ENCODE measurements around the gene ZNF91. TPM values are rescaled to one million over a fixed set of nuclear protein-coding genes. Genes with fewer than 3 reads are reported as not detected.
"Not testable (repeated sequence)": the region's sequence is repeated elsewhere in the genome, so short reads cannot be mapped to it uniquely, and the experiment has no call there.

Gene ZNF91
- total RNA-seq, 1 donor from 2014 or later: 40.7 TPM

DNA sequence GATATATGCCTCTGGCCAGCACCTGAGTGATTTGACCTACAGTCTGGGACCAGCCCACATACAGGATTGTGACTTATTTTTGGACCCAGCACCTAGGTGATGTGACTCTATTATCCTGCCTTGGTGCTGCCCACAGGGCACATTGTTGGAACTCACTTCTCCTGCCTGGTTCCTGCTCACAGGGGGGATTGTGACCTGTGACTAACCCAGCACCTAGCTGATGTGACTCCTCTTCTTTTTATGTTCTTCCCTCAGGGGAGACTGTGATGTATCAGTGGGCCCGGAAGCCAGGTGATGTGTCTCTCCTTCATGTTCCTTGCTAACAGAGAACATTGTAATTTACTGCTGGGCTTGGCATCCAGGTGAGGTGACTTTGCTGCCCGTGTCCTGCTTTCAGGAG is 82.1 kb downstream of the ZNF91 start:
- no peaks in the 10 kb centered on the region for H3K4me1 ChIP-seq (ENCODE audit: control insufficient read depth in 3 of 3, insufficient read depth in 3 of 3, low read length in 3 of 3)
- no peak overlapping the region for H3K27ac ChIP-seq (ENCODE audit: low read depth, low read length)
- H3K9me3 ChIP-seq (ENCODE audit: control insufficient read depth in 3 of 3, low read length in 3 of 3): peaks cover 0 to 2% (median 2%) of the 10 kb centered on the region in 3 donors
- no peak overlapping the region for H3K9ac ChIP-seq (ENCODE audit: low read depth in 1 of 3, low read length in 3 of 3)
- H3K36me3 ChIP-seq (ENCODE audit: control insufficient read depth in 3 of 3, insufficient read depth in 3 of 3, low read length in 3 of 3): peaks cover 0 to 3% (median 0%) of the 10 kb centered on the region in 3 donors
- no peak overlapping the region for H3K4me3 ChIP-seq (ENCODE audit: low read length in 3 of 3)
- H3K27me3 ChIP-seq (ENCODE audit: control insufficient read depth in 3 of 3, insufficient read depth in 3 of 3, low read length in 3 of 3): no peaks in the 10 kb centered on the region

DNA sequence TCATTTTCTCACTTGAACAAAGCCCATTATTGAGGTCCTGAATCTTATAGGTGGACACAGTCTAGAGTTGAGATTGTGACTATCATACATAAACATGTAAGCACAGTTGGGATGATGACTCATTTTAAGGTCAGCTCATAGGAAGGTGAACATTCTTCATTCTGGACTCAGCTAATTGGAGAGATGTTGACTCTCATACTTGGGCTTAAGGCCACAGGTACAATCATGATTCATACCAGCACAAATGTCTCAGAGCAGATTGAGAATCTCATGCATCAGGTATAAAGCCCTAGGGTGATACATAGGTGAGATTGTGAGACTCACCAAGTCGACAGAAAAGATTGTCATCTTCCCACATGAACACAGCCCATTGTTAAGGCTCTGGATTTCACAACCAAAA is 82.8 kb downstream of the ZNF91 start:
- peaks cover 0 to 2% (median 2%) of the 10 kb centered on the region in 3 donors for H3K9me3 ChIP-seq (ENCODE audit: control insufficient read depth in 3 of 3, low read length in 3 of 3)
- H3K27me3 ChIP-seq (ENCODE audit: control insufficient read depth in 3 of 3, insufficient read depth in 3 of 3, low read length in 3 of 3): no peaks in the 10 kb centered on the region
- H3K4me1 ChIP-seq (ENCODE audit: control insufficient read depth in 3 of 3, insufficient read depth in 3 of 3, low read length in 3 of 3): no peaks in the 10 kb centered on the region
- peaks cover 0 to 4% (median 0%) of the 10 kb centered on the region in 3 donors for H3K36me3 ChIP-seq (ENCODE audit: control insufficient read depth in 3 of 3, insufficient read depth in 3 of 3, low read length in 3 of 3)
- no peak overlapping the region for H3K27ac ChIP-seq (ENCODE audit: low read depth, low read length)
- H3K9ac ChIP-seq (ENCODE audit: low read depth in 1 of 3, low read length in 3 of 3): no peak overlapping the region
- H3K4me3 ChIP-seq (ENCODE audit: low read length in 3 of 3): no peak overlapping the region

- H3K27ac ChIP-seq (ENCODE audit: low read depth, low read length): no peak overlapping the region
Measured at GRCh38 chr19:23311551-23311950, 83.7 kb downstream of the ZNF91 start.

DNA sequence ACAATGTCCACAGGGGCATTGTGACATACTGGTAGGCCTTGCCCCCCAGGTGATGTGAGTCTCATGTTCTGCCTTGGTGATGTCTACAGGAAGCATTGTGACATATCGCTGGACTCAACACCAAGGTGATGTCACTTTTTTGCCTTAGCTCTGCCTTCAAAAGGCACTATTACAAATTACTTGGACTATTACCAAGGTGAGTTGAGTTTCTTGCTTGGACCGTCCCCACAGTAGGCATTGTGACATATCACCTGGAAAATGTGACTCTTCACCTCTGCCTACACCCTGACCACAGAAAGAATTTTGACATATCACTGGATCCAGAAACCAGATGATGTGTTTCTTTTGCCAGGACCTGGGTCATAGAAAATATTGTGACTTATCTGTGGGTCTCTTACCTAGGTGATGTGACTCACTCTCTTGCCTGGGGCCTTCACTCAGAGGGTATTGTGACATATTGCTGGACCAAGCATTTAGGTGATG is 84.5 kb downstream of the ZNF91 start:
- H3K9ac ChIP-seq (ENCODE audit: low read depth in 1 of 3, low read length in 3 of 3): no peak overlapping the region
- H3K27me3 ChIP-seq (ENCODE audit: control insufficient read depth in 3 of 3, insufficient read depth in 3 of 3, low read length in 3 of 3): no peaks in the 10 kb centered on the region
- H3K36me3 ChIP-seq (ENCODE audit: control insufficient read depth in 3 of 3, insufficient read depth in 3 of 3, low read length in 3 of 3): peaks cover 0 to 4% (median 0%) of the 10 kb centered on the region in 3 donors

More at GRCh38 chr19:23311551-23311950, 83.7 kb downstream of the ZNF91 start:
- H3K36me3 ChIP-seq (ENCODE audit: control insufficient read depth in 3 of 3, insufficient read depth in 3 of 3, low read length in 3 of 3): peaks cover 0 to 4% (median 0%) of the 10 kb centered on the region in 3 donors
- H3K27me3 ChIP-seq (ENCODE audit: control insufficient read depth in 3 of 3, insufficient read depth in 3 of 3, low read length in 3 of 3): no peaks in the 10 kb centered on the region
- H3K4me1 ChIP-seq (ENCODE audit: control insufficient read depth in 3 of 3, insufficient read depth in 3 of 3, low read length in 3 of 3): no peaks in the 10 kb centered on the region
- peaks cover 0 to 2% (median 2%) of the 10 kb centered on the region in 3 donors for H3K9me3 ChIP-seq (ENCODE audit: control insufficient read depth in 3 of 3, low read length in 3 of 3)
- no peak overlapping the region for H3K4me3 ChIP-seq (ENCODE audit: low read length in 3 of 3)
- no peak overlapping the region for H3K9ac ChIP-seq (ENCODE audit: low read depth in 1 of 3, low read length in 3 of 3)

GRCh38 chr19:23309926-23310325 is 85.3 kb downstream of the ZNF91 start:
- Histone ChIP-seq H3K27me3 (ENCODE audit: control insufficient read depth in 3 of 3, insufficient read depth in 3 of 3, low read length in 3 of 3) (no peaks in the 10 kb centered on the region), H3K36me3 (ENCODE audit: control insufficient read depth in 3 of 3, insufficient read depth in 3 of 3, low read length in 3 of 3) (peaks cover 0 to 4% (median 0%) of the 10 kb centered on the region in 3 donors), H3K27ac (ENCODE audit: low read depth, low read length) (no peak overlapping the region), H3K4me1 (ENCODE audit: control insufficient read depth in 3 of 3, insufficient read depth in 3 of 3, low read length in 3 of 3) (no peaks in the 10 kb centered on the region), H3K9me3 (ENCODE audit: control insufficient read depth in 3 of 3, low read length in 3 of 3) (peaks cover 0 to 3% (median 2%) of the 10 kb centered on the region in 3 donors), H3K4me3 (ENCODE audit: low read length in 3 of 3) (no peak overlapping the region), H3K9ac (ENCODE audit: low read depth in 1 of 3, low read length in 3 of 3) (no peak overlapping the region)

More for the DNA sequence above, 84.5 kb downstream of the ZNF91 start:
- no peaks in the 10 kb centered on the region for H3K4me1 ChIP-seq (ENCODE audit: control insufficient read depth in 3 of 3, insufficient read depth in 3 of 3, low read length in 3 of 3)
- H3K4me3 ChIP-seq (ENCODE audit: low read length in 3 of 3): no peak overlapping the region
- peaks cover 0 to 2% (median 0%) of the 10 kb centered on the region in 3 donors for H3K9me3 ChIP-seq (ENCODE audit: control insufficient read depth in 3 of 3, low read length in 3 of 3)
- H3K27ac ChIP-seq (ENCODE audit: low read depth, low read length): no peak overlapping the region

DNA sequence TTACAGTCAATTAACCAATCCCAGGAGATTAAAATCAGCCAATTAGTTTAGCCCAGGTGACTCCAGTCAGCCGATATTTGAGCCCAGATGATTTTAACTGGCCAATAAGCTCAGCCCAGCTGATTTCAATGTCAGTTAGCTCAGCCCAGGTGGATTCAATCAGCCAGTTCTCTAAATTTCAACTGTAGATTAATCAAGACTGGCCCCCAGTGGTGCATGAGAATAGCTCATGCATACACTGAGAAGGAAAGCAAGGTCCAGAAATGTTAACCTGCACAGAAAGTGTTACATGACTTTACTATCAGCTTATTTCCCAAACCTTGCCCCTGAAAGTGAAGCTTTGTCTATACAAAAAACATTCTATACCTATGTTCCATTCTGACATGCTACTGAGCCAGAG is 89.7 kb downstream of the ZNF91 start:
- Histone ChIP-seq H3K4me3 (ENCODE audit: low read length in 3 of 3) (no peak overlapping the region), H3K9me3 (ENCODE audit: control insufficient read depth in 3 of 3, low read length in 3 of 3) (peaks cover 0 to 7% (median 0%) of the 10 kb centered on the region in 3 donors), H3K9ac (ENCODE audit: low read depth in 1 of 3, low read length in 3 of 3) (no peak overlapping the region), H3K27me3 (ENCODE audit: control insufficient read depth in 3 of 3, insufficient read depth in 3 of 3, low read length in 3 of 3) (no peaks in the 10 kb centered on the region), H3K27ac (ENCODE audit: low read depth, low read length) (no peak overlapping the region), H3K4me1 (ENCODE audit: control insufficient read depth in 3 of 3, insufficient read depth in 3 of 3, low read length in 3 of 3) (no peaks in the 10 kb centered on the region), H3K36me3 (ENCODE audit: control insufficient read depth in 3 of 3, insufficient read depth in 3 of 3, low read length in 3 of 3) (peaks cover 0 to 4% (median 0%) of the 10 kb centered on the region in 3 donors)

GRCh38 chr19:23304238-23304637 is 91.0 kb downstream of the ZNF91 start:
- H3K9ac ChIP-seq (ENCODE audit: low read depth in 1 of 3, low read length in 3 of 3): no peak overlapping the region

GRCh38 chr19:23294141-23294540 is 101.1 kb downstream of the ZNF91 start:
- no peaks in the 10 kb centered on the region for H3K36me3 ChIP-seq (ENCODE audit: control insufficient read depth in 3 of 3, insufficient read depth in 3 of 3, low read length in 3 of 3)
- H3K27me3 ChIP-seq (ENCODE audit: control insufficient read depth in 3 of 3, insufficient read depth in 3 of 3, low read length in 3 of 3): no peaks in the 10 kb centered on the region
- no peak overlapping the region for H3K9ac ChIP-seq (ENCODE audit: low read depth in 1 of 3, low read length in 3 of 3)
- no peak overlapping the region for H3K27ac ChIP-seq (ENCODE audit: low read depth, low read length)
- H3K4me3 ChIP-seq (ENCODE audit: low read length in 3 of 3): no peak overlapping the region
- H3K9me3 ChIP-seq (ENCODE audit: control insufficient read depth in 3 of 3, low read length in 3 of 3): no peaks in the 10 kb centered on the region
- H3K4me1 ChIP-seq (ENCODE audit: control insufficient read depth in 3 of 3, insufficient read depth in 3 of 3, low read length in 3 of 3): no peaks in the 10 kb centered on the region

More at GRCh38 chr19:23304238-23304637, 91.0 kb downstream of the ZNF91 start:
- H3K4me1 ChIP-seq (ENCODE audit: control insufficient read depth in 3 of 3, insufficient read depth in 3 of 3, low read length in 3 of 3): no peaks in the 10 kb centered on the region
- peaks cover 0 to 7% (median 2%) of the 10 kb centered on the region in 3 donors for H3K9me3 ChIP-seq (ENCODE audit: control insufficient read depth in 3 of 3, low read length in 3 of 3)
- H3K36me3 ChIP-seq (ENCODE audit: control insufficient read depth in 3 of 3, insufficient read depth in 3 of 3, low read length in 3 of 3): peaks cover 0 to 4% (median 0%) of the 10 kb centered on the region in 3 donors
- no peaks in the 10 kb centered on the region for H3K27me3 ChIP-seq (ENCODE audit: control insufficient read depth in 3 of 3, insufficient read depth in 3 of 3, low read length in 3 of 3)
- no peak overlapping the region for H3K4me3 ChIP-seq (ENCODE audit: low read length in 3 of 3)
- H3K27ac ChIP-seq (ENCODE audit: low read depth, low read length): no peak overlapping the region

GRCh38 chr19:23289966-23290365 is 105.3 kb downstream of the ZNF91 start:
- not testable (repeated sequence) for H3K4me3 ChIP-seq (ENCODE audit: low read length in 3 of 3); H3K9me3 ChIP-seq (ENCODE audit: control insufficient read depth in 3 of 3, low read length in 3 of 3); H3K27me3 ChIP-seq (ENCODE audit: control insufficient read depth in 3 of 3, insufficient read depth in 3 of 3, low read length in 3 of 3); H3K27ac ChIP-seq (ENCODE audit: low read depth, low read length); H3K9ac ChIP-seq (ENCODE audit: low read depth in 1 of 3, low read length in 3 of 3); H3K4me1 ChIP-seq (ENCODE audit: control insufficient read depth in 3 of 3, insufficient read depth in 3 of 3, low read length in 3 of 3); H3K36me3 ChIP-seq (ENCODE audit: control insufficient read depth in 3 of 3, insufficient read depth in 3 of 3, low read length in 3 of 3)

Data from skeletal muscle tissue (tissue), 4 donors.